Loucy (cell line): ENCODE data around the gene C2CD3.

ENCODE experiments used
- H2AFZ ChIP-seq: fragments of 200-600 bp; sonication (generic); 2 replicates; pipeline ENCODE4 v1.6.0; 2016; ENCODE audit warnings: antibody characterized with exemption, mild to moderate bottlenecking, low read length, moderate library complexity
- H3F3A ChIP-seq: fragments of 200-600 bp; 2 replicates; pipeline ENCODE4 v1.6.0; 2016; ENCODE audit warnings: antibody characterized with exemption, low read depth, mild to moderate bottlenecking
- H3K27me3 ChIP-seq: fragments of 200-600 bp; sonication (generic); 2 replicates; pipeline ENCODE4 v1.6.1; 2014; ENCODE audit warnings: low read length, mild to moderate bottlenecking; ENCODE audit not compliant: insufficient read depth, poor library complexity, severe bottlenecking
- H3K36me3 ChIP-seq: fragments of 200-600 bp; sonication (generic); 2 replicates; pipeline ENCODE4 v1.6.1; 2016; ENCODE audit warnings: low read length; ENCODE audit not compliant: insufficient read depth
- H3K4me1 ChIP-seq: fragments of 200-600 bp; sonication (generic); 2 replicates; pipeline ENCODE4 v1.5.1; 2014; ENCODE audit warnings: low read length, mild to moderate bottlenecking; ENCODE audit not compliant: insufficient read depth, poor library complexity, severe bottlenecking
- H3K4me2 ChIP-seq: fragments of 200-600 bp; sonication (generic); 2 replicates; pipeline ENCODE4 v1.6.0; 2014; ENCODE audit warnings: antibody characterized with exemption, low read length, low read depth, mild to moderate bottlenecking; ENCODE audit not compliant: poor library complexity, severe bottlenecking
- H3K4me3 ChIP-seq: fragments of 200-600 bp; sonication (generic); 2 replicates; pipeline ENCODE4 v1.5.1; 2014; ENCODE audit warnings: low read length, mild to moderate bottlenecking, mixed read lengths; ENCODE audit not compliant: poor library complexity, severe bottlenecking
- H3K79me2 ChIP-seq: fragments of 200-600 bp; sonication (generic); 2 replicates; pipeline ENCODE4 v1.6.1; 2014; ENCODE audit warnings: low read length; ENCODE audit not compliant: insufficient read depth
- H3K9ac ChIP-seq: fragments of 200-600 bp; sonication (generic); 2 replicates; pipeline ENCODE4 v1.6.0; 2014; ENCODE audit warnings: mild to moderate bottlenecking, low read depth, low read length, moderate library complexity; ENCODE audit not compliant: poor library complexity, severe bottlenecking
- H3K9me2 ChIP-seq: fragments of 200-600 bp; sonication (generic); replicated peaks from 2 replicates; pipeline ENCODE4 v1.6.1; 2016; ENCODE audit warnings: low read depth, low read length, mixed read lengths
- H3K9me3 ChIP-seq: fragments of 200-600 bp; sonication (generic); 2 replicates; pipeline ENCODE4 v1.6.1; 2014; ENCODE audit warnings: mild to moderate bottlenecking, antibody characterized with exemption, low read length, low read depth; ENCODE audit not compliant: insufficient read depth
- H4K20me1 ChIP-seq: fragments of 200-600 bp; sonication (generic); 2 replicates; pipeline ENCODE4 v1.6.0; 2014; ENCODE audit warnings: antibody characterized with exemption, low read length, mild to moderate bottlenecking; ENCODE audit not compliant: insufficient read depth, poor library complexity, severe bottlenecking
- CTCF ChIP-seq: fragments of 200-600 bp; sonication (generic); conservative IDR thresholded peaks from 2 replicates; pipeline ENCODE4 v1.5.1; 2014; ENCODE audit warnings: mild to moderate bottlenecking, antibody characterized with exemption, low read length
- EZH2phosphoT487 ChIP-seq: fragments of 200-600 bp; IDR thresholded peaks from 2 replicates; pipeline ENCODE4 v1.6.1; 2018; ENCODE audit warnings: antibody characterized with exemption, mild to moderate bottlenecking, moderate library complexity, borderline replicate concordance

The C2CD3 gene

GRCh38 chr11:74081428-74081827, 89.4 kb downstream of the C2CD3 start:
- no peak for TF ChIP-seq CTCF
- H4K20me1 ChIP-seq: no peaks in the 10 kb centered on the region
- no peaks in the 10 kb centered on the region for H3K9me2 ChIP-seq
- no peaks in the 10 kb centered on the region for H3K9me3 ChIP-seq
- no peaks in the 10 kb centered on the region for H3K79me2 ChIP-seq
- H3K36me3 ChIP-seq: peaks cover 42% of the 10 kb centered on the region; the same call in 1 of the 2 replicates
- H3K4me1 ChIP-seq: peaks cover 4% of the 10 kb centered on the region
- no peak overlapping the region for H2AFZ ChIP-seq
- H3F3A ChIP-seq: no peaks in the 10 kb centered on the region
- H3K4me2 ChIP-seq: no peak overlapping the region
- no peak overlapping the region for H3K4me3 ChIP-seq
- H3K27me3 ChIP-seq: no peaks in the 10 kb centered on the region
- no peak overlapping the region for H3K9ac ChIP-seq

GRCh38 chr11:74077193-74077592, 93.6 kb downstream of the C2CD3 start:
- Histone ChIP-seq H3K27me3 (no peaks in the 10 kb centered on the region), H3K9me3 (no peaks in the 10 kb centered on the region), H3K36me3 (peaks cover 44% of the 10 kb centered on the region), H2AFZ (no peak overlapping the region), H3K9ac (no peak overlapping the region), H3K79me2 (no peaks in the 10 kb centered on the region), H3F3A (no peaks in the 10 kb centered on the region), H3K9me2 (no peaks in the 10 kb centered on the region), H3K4me2 (no peak overlapping the region), H4K20me1 (no peaks in the 10 kb centered on the region), H3K4me3 (no peak overlapping the region), H3K4me1 (no peaks in the 10 kb centered on the region)
- no peak for TF ChIP-seq EZH2phosphoT487
- TF ChIP-seq CTCF: no peak

GRCh38 chr11:74072721-74073120, 98.1 kb downstream of the C2CD3 start:
- Histone ChIP-seq H3F3A (no peaks in the 10 kb centered on the region), H4K20me1 (no peaks in the 10 kb centered on the region), H2AFZ (no peak overlapping the region), H3K4me2 (no peak overlapping the region), H3K4me3 (no peak overlapping the region), H3K9ac (no peak overlapping the region), H3K9me3 (no peaks in the 10 kb centered on the region), H3K79me2 (no peaks in the 10 kb centered on the region), H3K4me1 (no peaks in the 10 kb centered on the region), H3K27me3 (no peaks in the 10 kb centered on the region), H3K9me2 (no peaks in the 10 kb centered on the region), H3K36me3 (peaks cover 53% of the 10 kb centered on the region)
- TF ChIP-seq EZH2phosphoT487: no peak
- TF ChIP-seq CTCF: no peak
